ENCODE data around the gene MAPK8. TPM values are rescaled to one million over a fixed set of nuclear protein-coding genes. Genes with fewer than 3 reads are reported as not detected.

Gene MAPK8
- total RNA-seq, 1 experiment from 2014 or later, result 29.7 TPM

GRCh38 chr10:48399056-48399541 lies 92.6 kb downstream of the MAPK8 start:
- no peak overlapping the region for H3K27ac ChIP-seq (ENCODE audit: low read length)
- H3K4me2 ChIP-seq (ENCODE audit: low read depth, low read length, poor library complexity, severe bottlenecking), result no peak overlapping the region
- no peaks in the 10 kb centered on the region for H3K9me3 ChIP-seq (ENCODE audit: low read length)
- H4K20me1 ChIP-seq (ENCODE audit: insufficient read depth, low read depth, low read length), result peaks cover 18% of the 10 kb centered on the region; the same call in 1 of the 2 replicates
- H3K79me2 ChIP-seq (ENCODE audit: low read length), result no peaks in the 10 kb centered on the region
- H3K9ac ChIP-seq (ENCODE audit: low read length), result no peak overlapping the region
- H3K36me3 ChIP-seq (ENCODE audit: insufficient read depth, low read length), result no peaks in the 10 kb centered on the region
- no peaks in the 10 kb centered on the region for H3K27me3 ChIP-seq (ENCODE audit: low read length)
- H3K4me1 ChIP-seq (ENCODE audit: low read length), result no peaks in the 10 kb centered on the region
- no peak overlapping the region for H2AFZ ChIP-seq (ENCODE audit: low read length)
- DNase-seq, result no peak
- H3K9me2 ChIP-seq (replicated peaks; ENCODE audit: insufficient read depth, low read length), result no peaks in the 10 kb centered on the region
- H3K4me3 ChIP-seq (ENCODE audit: low read length), result no peak overlapping the region

GRCh38 chr10:48399551-48399950 lies 93.1 kb downstream of the MAPK8 start:
- H3K27me3 ChIP-seq (ENCODE audit: low read length), result no peaks in the 10 kb centered on the region
- H3K79me2 ChIP-seq (ENCODE audit: low read length), result no peaks in the 10 kb centered on the region
- no peak overlapping the region for H2AFZ ChIP-seq (ENCODE audit: low read length)
- no peak overlapping the region for H3K27ac ChIP-seq (ENCODE audit: low read length)
- H3K4me3 ChIP-seq (ENCODE audit: low read length), result no peak overlapping the region
- no peak overlapping the region for H3K4me2 ChIP-seq (ENCODE audit: low read depth, low read length, poor library complexity, severe bottlenecking)
- H3K36me3 ChIP-seq (ENCODE audit: insufficient read depth, low read length), result no peaks in the 10 kb centered on the region
- no peak for DNase-seq
- no peaks in the 10 kb centered on the region for H3K4me1 ChIP-seq (ENCODE audit: low read length)
- H4K20me1 ChIP-seq (ENCODE audit: insufficient read depth, low read depth, low read length), result peaks cover 18% of the 10 kb centered on the region; the same call in 1 of the 2 replicates
- no peaks in the 10 kb centered on the region for H3K9me3 ChIP-seq (ENCODE audit: low read length)
- no peaks in the 10 kb centered on the region for H3K9me2 ChIP-seq (replicated peaks; ENCODE audit: insufficient read depth, low read length)
- H3K9ac ChIP-seq (ENCODE audit: low read length), result no peak overlapping the region

- Histone ChIP-seq H3K4me1 (ENCODE audit: low read length) (no peaks in the 10 kb centered on the region), H4K20me1 (ENCODE audit: insufficient read depth, low read depth, low read length) (peaks cover 18% of the 10 kb centered on the region; the same call in 1 of the 2 replicates), H3K4me3 (ENCODE audit: low read length) (no peak overlapping the region), H3K9me3 (ENCODE audit: low read length) (no peaks in the 10 kb centered on the region), H3K79me2 (ENCODE audit: low read length) (no peaks in the 10 kb centered on the region), H3K27me3 (ENCODE audit: low read length) (no peaks in the 10 kb centered on the region), H3K36me3 (ENCODE audit: insufficient read depth, low read length) (no peaks in the 10 kb centered on the region), H2AFZ (ENCODE audit: low read length) (no peak overlapping the region), H3K9ac (ENCODE audit: low read length) (no peak overlapping the region), H3K9me2 (replicated peaks; ENCODE audit: insufficient read depth, low read length) (no peaks in the 10 kb centered on the region), H3K27ac (ENCODE audit: low read length) (no peak overlapping the region), H3K4me2 (ENCODE audit: low read depth, low read length, poor library complexity, severe bottlenecking) (no peak overlapping the region)
- no peak for DNase-seq
These were observed 93.8 kb downstream of the MAPK8 start for GRCh38 chr10:48400129-48400849.

- Histone ChIP-seq H3K9me2 (replicated peaks; ENCODE audit: insufficient read depth, low read length) (no peaks in the 10 kb centered on the region), H2AFZ (ENCODE audit: low read length) (no peak overlapping the region), H3K9ac (ENCODE audit: low read length) (no peak overlapping the region), H3K4me1 (ENCODE audit: low read length) (no peaks in the 10 kb centered on the region), H3K27ac (ENCODE audit: low read length) (no peak overlapping the region), H3K36me3 (ENCODE audit: insufficient read depth, low read length) (no peaks in the 10 kb centered on the region), H3K79me2 (ENCODE audit: low read length) (no peaks in the 10 kb centered on the region), H3K4me2 (ENCODE audit: low read depth, low read length, poor library complexity, severe bottlenecking) (no peak overlapping the region), H3K9me3 (ENCODE audit: low read length) (no peaks in the 10 kb centered on the region), H4K20me1 (ENCODE audit: insufficient read depth, low read depth, low read length) (peaks cover 18% of the 10 kb centered on the region; the same call in 1 of the 2 replicates), H3K4me3 (ENCODE audit: low read length) (no peak overlapping the region), H3K27me3 (ENCODE audit: low read length) (no peaks in the 10 kb centered on the region)
- DNase-seq, result no peak
These were observed 94.4 kb downstream of the MAPK8 start for GRCh38 chr10:48400850-48401220.

DNA sequence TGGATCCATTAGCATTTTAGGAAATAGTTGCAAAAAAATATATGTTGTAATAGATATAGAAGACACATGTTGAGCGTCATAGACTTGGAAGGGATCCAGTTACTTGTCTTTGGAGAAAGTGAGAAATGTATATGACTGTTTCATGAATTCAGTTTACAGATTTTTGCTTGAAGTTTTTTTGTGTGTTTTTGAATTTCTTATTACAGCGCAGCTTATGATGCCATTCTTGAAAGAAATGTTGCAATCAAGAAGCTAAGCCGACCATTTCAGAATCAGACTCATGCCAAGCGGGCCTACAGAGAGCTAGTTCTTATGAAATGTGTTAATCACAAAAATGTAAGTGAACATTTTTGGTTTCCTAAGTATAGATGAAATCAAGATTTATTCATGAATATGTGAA lies 98.2 kb downstream of the MAPK8 start:
- Histone ChIP-seq H3K9me3 (ENCODE audit: low read length) (no peaks in the 10 kb centered on the region), H3K4me3 (ENCODE audit: low read length) (no peak overlapping the region), H3K79me2 (ENCODE audit: low read length) (no peaks in the 10 kb centered on the region), H3K4me2 (ENCODE audit: low read depth, low read length, poor library complexity, severe bottlenecking) (no peak overlapping the region), H4K20me1 (ENCODE audit: insufficient read depth, low read depth, low read length) (peaks cover 12% of the 10 kb centered on the region; the same call in 1 of the 2 replicates), H3K27me3 (ENCODE audit: low read length) (no peaks in the 10 kb centered on the region), H3K27ac (ENCODE audit: low read length) (no peak overlapping the region), H3K9ac (ENCODE audit: low read length) (no peak overlapping the region), H3K4me1 (ENCODE audit: low read length) (no peaks in the 10 kb centered on the region), H2AFZ (ENCODE audit: low read length) (no peak overlapping the region), H3K36me3 (ENCODE audit: insufficient read depth, low read length) (no peaks in the 10 kb centered on the region), H3K9me2 (replicated peaks; ENCODE audit: insufficient read depth, low read length) (no peaks in the 10 kb centered on the region)
- no peak for DNase-seq

DNA sequence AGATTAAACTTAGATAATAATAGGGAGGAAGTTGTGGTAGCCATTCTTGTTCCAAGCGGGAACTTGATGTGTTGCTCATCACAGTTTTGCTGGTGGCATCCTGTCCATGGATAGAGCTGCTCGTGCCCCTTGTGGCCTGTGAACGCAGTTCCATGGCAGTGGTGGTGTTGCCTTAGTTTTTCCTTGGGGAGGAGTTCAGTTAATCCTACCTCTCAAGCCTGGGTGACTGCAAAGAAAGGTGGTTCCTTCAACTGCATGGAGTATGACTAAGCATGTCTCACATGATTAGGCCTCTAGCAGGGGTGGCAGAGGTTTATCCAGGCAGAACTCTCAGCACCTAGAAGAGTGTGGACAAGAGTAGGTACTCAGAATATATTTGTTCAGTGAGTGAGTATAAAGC lies 99.7 kb downstream of the MAPK8 start:
- Histone ChIP-seq H3K27ac (ENCODE audit: low read length) (no peak overlapping the region), H3K79me2 (ENCODE audit: low read length) (no peaks in the 10 kb centered on the region), H3K4me3 (ENCODE audit: low read length) (no peak overlapping the region), H3K4me1 (ENCODE audit: low read length) (no peaks in the 10 kb centered on the region), H3K27me3 (ENCODE audit: low read length) (no peaks in the 10 kb centered on the region), H2AFZ (ENCODE audit: low read length) (no peak overlapping the region), H3K9ac (ENCODE audit: low read length) (no peak overlapping the region), H3K9me2 (replicated peaks; ENCODE audit: insufficient read depth, low read length) (no peaks in the 10 kb centered on the region), H3K9me3 (ENCODE audit: low read length) (no peaks in the 10 kb centered on the region), H4K20me1 (ENCODE audit: insufficient read depth, low read depth, low read length) (peaks cover 3% of the 10 kb centered on the region; the same call in 1 of the 2 replicates), H3K36me3 (ENCODE audit: insufficient read depth, low read length) (no peaks in the 10 kb centered on the region), H3K4me2 (ENCODE audit: low read depth, low read length, poor library complexity, severe bottlenecking) (no peak overlapping the region)
- DNase-seq, result no peak

- H3K79me2 ChIP-seq (ENCODE audit: low read length), result no peaks in the 10 kb centered on the region
- no peak for DNase-seq
- no peaks in the 10 kb centered on the region for H3K4me1 ChIP-seq (ENCODE audit: low read length)
- H3K9ac ChIP-seq (ENCODE audit: low read length), result no peak overlapping the region
- H3K27me3 ChIP-seq (ENCODE audit: low read length), result no peaks in the 10 kb centered on the region
- no peak overlapping the region for H3K4me2 ChIP-seq (ENCODE audit: low read depth, low read length, poor library complexity, severe bottlenecking)
- no peak overlapping the region for H3K4me3 ChIP-seq (ENCODE audit: low read length)
- H3K36me3 ChIP-seq (ENCODE audit: insufficient read depth, low read length), result no peaks in the 10 kb centered on the region
- H2AFZ ChIP-seq (ENCODE audit: low read length), result no peak overlapping the region
- H3K9me3 ChIP-seq (ENCODE audit: low read length), result no peaks in the 10 kb centered on the region
- H3K27ac ChIP-seq (ENCODE audit: low read length), result no peak overlapping the region
- H3K9me2 ChIP-seq (replicated peaks; ENCODE audit: insufficient read depth, low read length), result no peaks in the 10 kb centered on the region
- peaks cover 3% of the 10 kb centered on the region; the same call in 1 of the 2 replicates for H4K20me1 ChIP-seq (ENCODE audit: insufficient read depth, low read depth, low read length)
These were observed 100.2 kb downstream of the MAPK8 start for GRCh38 chr10:48406658-48407057.

DNA sequence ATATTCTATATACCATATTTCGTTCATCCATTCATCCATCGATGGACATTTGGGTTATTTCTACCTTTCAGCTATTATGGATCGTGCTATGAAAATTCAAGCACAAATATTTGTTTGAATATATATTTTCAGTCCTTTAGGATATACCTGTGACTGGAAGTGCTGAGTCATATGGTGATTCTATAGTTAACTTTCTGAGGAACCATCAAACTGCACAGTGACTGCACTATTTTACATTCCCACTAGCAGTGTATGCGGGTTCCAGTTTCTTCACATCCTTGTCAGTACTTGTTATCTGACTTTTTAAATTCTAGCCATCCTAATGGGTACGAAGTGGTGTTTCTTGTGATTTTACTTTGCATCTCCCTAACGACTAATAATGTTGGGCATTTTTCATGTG lies 104.0 kb downstream of the MAPK8 start:
- Histone ChIP-seq H3K4me2 (ENCODE audit: low read depth, low read length, poor library complexity, severe bottlenecking) (no peak overlapping the region), H3K79me2 (ENCODE audit: low read length) (no peaks in the 10 kb centered on the region), H3K27ac (ENCODE audit: low read length) (no peak overlapping the region), H4K20me1 (ENCODE audit: insufficient read depth, low read depth, low read length) (no peaks in the 10 kb centered on the region), H3K36me3 (ENCODE audit: insufficient read depth, low read length) (no peaks in the 10 kb centered on the region), H3K9ac (ENCODE audit: low read length) (no peak overlapping the region), H3K4me1 (ENCODE audit: low read length) (no peaks in the 10 kb centered on the region), H3K4me3 (ENCODE audit: low read length) (no peak overlapping the region), H3K9me3 (ENCODE audit: low read length) (no peaks in the 10 kb centered on the region), H3K9me2 (replicated peaks; ENCODE audit: insufficient read depth, low read length) (no peaks in the 10 kb centered on the region), H2AFZ (ENCODE audit: low read length) (no peak overlapping the region), H3K27me3 (ENCODE audit: low read length) (no peaks in the 10 kb centered on the region)
- DNase-seq, result no peak

Measured in Karpas-422 (cell line).